H1 (cell line): ENCODE measurements around the gene NUB1. TPM values are rescaled to one million over a fixed set of nuclear protein-coding genes. Genes with fewer than 3 reads are reported as not detected.

ENCODE experiments used
- CHD7 ChIP-seq: fragments of 300-600 bp; sonication (generic); IDR thresholded peaks from 2 replicates; pipeline ENCODE4 v1.7.1; 2012; ENCODE audit warnings: low read length, moderate library complexity, mild to moderate bottlenecking, inconsistent platforms; ENCODE audit not compliant: insufficient replicate concordance
- polyA plus RNA-seq, 7 experiments: library from polyadenylated mRNA; depleted of rRNA in 3 of 7; stranded (reverse) in 5 of 7; unstranded in 2 of 7; fragments of >200 nt in 5 of 7; fragments of 200-250 nt in 2 of 7; gene quantifications; 1 replicate in 5 of 7; 2 replicates in 1 of 7; 4 replicates in 1 of 7; pipeline versions ENCODE4 v1.2.1 to v1.2.3, GENCODE V29; 2011 to 2013; ENCODE audit warnings: missing spikeins in 2 of 7, mixed read lengths in 2 of 7
- total RNA-seq: library from RNA; stranded (reverse); fragmentation: NEBNext Ultra II Directional; extraction: Animal tissue kit (Norgen Biotek cat#: 25700); gene quantifications from 2 replicates; pipeline ENCODE4 v1.2.1, GENCODE V29; 2021

The NUB1 gene
- total and polyA plus RNA-seq, 2 of the 8 experiments (the other 6 are each of a cell fraction or from before 2014, with no cell fraction given) = 22.1 to 43.5 TPM

GRCh38 chr7:151334628-151335027, 7.0 kb upstream of the NUB1 start (continued):
- no peak for TF ChIP-seq CHD7
